Gastrocnemius medialis (tissue), 4 donors: Measurements from ENCODE around the gene THPO. TPM values are rescaled to one million over a fixed set of nuclear protein-coding genes. Genes with fewer than 3 reads are reported as not detected.
"Not testable (repeated sequence)": the region's sequence is repeated elsewhere in the genome, so short reads cannot be mapped to it uniquely, and the experiment has no call there.

Experiments
- ATAC-seq, 2 donors: fragments of 150-250 bp; one replicate each; pipeline ENCODE4 v1.9.1; 2016
- DNase-seq, 2 donors: peaks; one replicate each; pipeline ENCODE4 v3.0.0-alpha.2; 2019
- H3K27ac ChIP-seq, 4 donors: fragments of 200-600 bp; sonication (generic); 1 replicate in 1 of 4; 2 replicates in 3 of 4; pipeline ENCODE4 v1.5.1; 2016 to 2018; ENCODE audit warnings: mild to moderate bottlenecking in 2 of 4, moderate library complexity in 1 of 4
- H3K27me3 ChIP-seq, 3 donors: fragments of 200-600 bp; sonication (generic) in 2 of 3; 1 replicate in 1 of 3; 2 replicates in 2 of 3; pipeline versions ENCODE4 v1.5.1 to v1.6.0; 2016 to 2019; ENCODE audit warnings: mild to moderate bottlenecking in 1 of 3, moderate library complexity in 1 of 3
- H3K36me3 ChIP-seq, 2 donors: fragments of 200-600 bp; sonication (generic) in 1 of 2; one replicate each; pipeline ENCODE4 v1.5.1; 2017 to 2018
- H3K4me1 ChIP-seq, 2 donors: fragments of 200-600 bp; sonication (generic) in 1 of 2; one replicate each; pipeline ENCODE4 v1.5.1; 2016 to 2017; ENCODE audit warnings: mild to moderate bottlenecking in 2 of 2
- H3K4me3 ChIP-seq, 4 donors: fragments of 200-600 bp; sonication (generic) in 3 of 4; 1 replicate in 1 of 4; 2 replicates in 3 of 4; pipeline ENCODE4 v1.5.1; 2016 to 2019; ENCODE audit warnings: mild to moderate bottlenecking in 2 of 4
- H3K9me3 ChIP-seq, 3 donors: fragments of 200-600 bp; sonication (generic) in 2 of 3; 1 replicate in 1 of 3; 2 replicates in 2 of 3; pipeline ENCODE4 v1.5.1; 2016 to 2019
- CTCF ChIP-seq, 5 experiments: fragments of 450-650 bp in 3 of 5; fragments of 200-600 bp in 2 of 5; sonication (generic) in 2 of 5; IDR thresholded peaks in 4 of 5; conservative IDR thresholded peaks in 1 of 5; 1 replicate in 4 of 5; 2 replicates in 1 of 5; pipeline ENCODE4 v1.5.1; 2016 to 2019; ENCODE audit warnings: antibody characterized with exemption in 5 of 5, mild to moderate bottlenecking in 3 of 5, moderate library complexity in 3 of 5
- POLR2A ChIP-seq, 2 donors: fragments of 450-650 bp; IDR thresholded peaks; one replicate each; pipeline ENCODE4 v1.6.1; 2017; ENCODE audit warnings: antibody characterized with exemption in 2 of 2, mild to moderate bottlenecking in 2 of 2, moderate library complexity in 2 of 2
- in situ Hi-C, 4 donors: fragments of 200-750 bp; cut with MboI; loops; one replicate each; pipeline versions ENCODE4 v1.15.0 to v1.8.0; 2017; ENCODE audit warnings: low sequenced_read_pairs in 4 of 4
- intact Hi-C: fragments of 100-400 bp; cut with DNase I; formaldehyde crosslinking; loops from one replicate; pipeline ENCODE4 v1.15.1; 2023; ENCODE audit warnings: low total_unique reads
- total RNA-seq, 4 donors: library from RNA; depleted of rRNA; stranded (reverse); fragments of >200 nt; gene quantifications; one replicate each; pipeline versions ENCODE4 v1.1.0 to v1.2.3, GENCODE V29; 2016

Gene THPO
- total RNA-seq, 4 donors from 2014 or later: 0.36 to 2.5 (median 0.69) TPM; not detected in 1

DNA sequence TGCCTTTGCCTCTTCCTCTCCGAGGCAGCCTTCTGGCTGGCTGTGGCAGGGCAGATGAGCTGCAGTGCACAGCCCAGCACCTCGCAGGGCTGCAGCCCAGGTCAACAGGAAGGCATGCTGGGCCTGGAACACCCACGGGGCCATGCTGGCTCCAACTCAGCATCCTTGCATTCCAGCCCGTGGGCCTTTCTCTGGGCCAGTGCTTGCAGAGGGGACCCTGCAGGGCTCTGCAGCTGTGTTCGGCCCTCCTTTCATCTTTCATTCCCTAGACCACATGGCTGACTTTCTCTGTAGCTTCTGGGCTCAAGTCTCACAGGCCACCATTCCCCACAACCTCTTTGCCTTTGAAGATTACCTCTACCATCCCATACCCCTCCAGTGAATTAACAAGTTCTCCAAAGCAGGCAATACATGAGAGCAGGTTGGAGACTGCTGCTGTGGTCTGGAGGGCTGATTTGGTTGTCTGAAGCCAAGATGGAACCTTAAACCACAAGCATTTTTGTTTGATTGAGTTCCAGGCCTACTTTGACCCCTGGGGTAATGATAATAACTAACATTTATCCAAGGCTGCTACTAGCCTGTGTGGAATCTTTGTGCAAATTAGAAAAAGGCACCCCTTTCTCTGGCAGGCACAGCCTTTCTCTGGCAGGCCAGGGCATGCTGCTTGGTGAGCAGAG, 34.7 kb downstream of the THPO start:
- TF ChIP-seq POLR2A (IDR thresholded peaks at IDR 0.05): no peak
- H3K9me3 ChIP-seq: no peaks in the 10 kb centered on the region
- H3K36me3 ChIP-seq: peaks cover 0 to 39% of the 10 kb centered on the region in 2 donors
- no peaks in the 10 kb centered on the region for H3K27me3 ChIP-seq
- H3K27ac ChIP-seq: no peak overlapping the region
- in situ Hi-C loops: no loop called here
- intact Hi-C loops: no loop called here
- H3K4me3 ChIP-seq: no peak overlapping the region
- no peak for DNase-seq
- no peak for ATAC-seq
- peaks cover 22 to 29% of the 10 kb centered on the region in 2 donors for H3K4me1 ChIP-seq

GRCh38 chr3:184341925-184342324, 36.1 kb downstream of the THPO start:
- H3K4me1 ChIP-seq: peaks cover 36 to 43% of the 10 kb centered on the region in 2 donors
- ATAC-seq: no peak
- H3K4me3 ChIP-seq: no peak overlapping the region
- in situ Hi-C loops (no loop called here), intact Hi-C loops (no loop called here)
- peaks cover 0 to 39% of the 10 kb centered on the region in 2 donors for H3K36me3 ChIP-seq
- no peaks in the 10 kb centered on the region for H3K27me3 ChIP-seq
- DNase-seq: no peak
- H3K27ac ChIP-seq: no peak overlapping the region
- no peaks in the 10 kb centered on the region for H3K9me3 ChIP-seq
- TF ChIP-seq CTCF (IDR thresholded peaks at IDR 0.05 in 4 of 5, conservative IDR thresholded peaks at IDR 0.05 in 1 of 5) (no peak), POLR2A (IDR thresholded peaks at IDR 0.05) (no peak)

GRCh38 chr3:184339451-184340135, 38.4 kb downstream of the THPO start:
- peak overlapping the region in 3 of 4 donors; percentile 98 to 99 (median 98) for H3K27ac ChIP-seq

GRCh38 chr3:184339001-184339400, 39.0 kb downstream of the THPO start:
- TF ChIP-seq CTCF (IDR thresholded peaks at IDR 0.05 in 4 of 5, conservative IDR thresholded peaks at IDR 0.05 in 1 of 5) (no peak), POLR2A (IDR thresholded peaks at IDR 0.05) (no peak)
- Histone ChIP-seq H3K27ac (peak overlapping the region; percentile 98 to 99 (median 98)), H3K4me3 (peak overlapping the region; percentile 20 to 36 (median 34)), H3K27me3 (no peaks in the 10 kb centered on the region), H3K36me3 (peaks cover 0 to 39% of the 10 kb centered on the region in 2 donors), H3K9me3 (no peaks in the 10 kb centered on the region), H3K4me1 (peaks cover 35 to 44% of the 10 kb centered on the region in 2 donors)
- DNase-seq (no peak), ATAC-seq (no peak)
- intact Hi-C loops (loop anchor here (10.0 kb wide), 1 partner anchor 1034 kb away; no protein-coding TSS in a partner anchor), in situ Hi-C loops (no loop called here)

More at GRCh38 chr3:184339451-184340135, 38.4 kb downstream of the THPO start:
- H3K27me3 ChIP-seq, H3K4me3 ChIP-seq, in situ Hi-C loops, ATAC-seq, DNase-seq, H3K9me3 ChIP-seq: not testable (repeated sequence)
- intact Hi-C loops: loop anchor here (10.0 kb wide), 1 partner anchor 1035 kb away; no protein-coding TSS in a partner anchor
- Histone ChIP-seq H3K36me3 (peaks cover 0 to 37% of the 10 kb centered on the region in 2 donors), H3K4me1 (peaks cover 35 to 44% of the 10 kb centered on the region in 2 donors)

- peak overlapping the region; percentile 98 to 99 (median 98) for H3K27ac ChIP-seq
- no peaks in the 10 kb centered on the region for H3K9me3 ChIP-seq
- H3K4me3 ChIP-seq: peak overlapping the region; percentile 20 to 36 (median 34)
- H3K27me3 ChIP-seq: no peaks in the 10 kb centered on the region
- peaks cover 35 to 43% of the 10 kb centered on the region in 2 donors for H3K4me1 ChIP-seq
- ATAC-seq (no peak), DNase-seq (peak in 1 of 2 donors; percentile 63)
- intact Hi-C loops: loop anchor here (10.0 kb wide), 1 partner anchor 1034 kb away; no protein-coding TSS in a partner anchor
- peak in 1 of 2 donors; percentile 30 for TF ChIP-seq POLR2A (IDR thresholded peaks at IDR 0.05)
- TF ChIP-seq CTCF (IDR thresholded peaks at IDR 0.05 in 4 of 5, conservative IDR thresholded peaks at IDR 0.05 in 1 of 5): peak in 2 of 5 experiments; percentile 30 to 43
- peaks cover 0 to 40% of the 10 kb centered on the region in 2 donors for H3K36me3 ChIP-seq
- in situ Hi-C loops: no loop called here
Observed at GRCh38 chr3:184338511-184338945, 39.5 kb downstream of the THPO start.
